AG04450 (cell line): Measurements from ENCODE around the gene TMEM132E. TPM values are rescaled to one million over a fixed set of nuclear protein-coding genes. Genes with fewer than 3 reads are reported as not detected.

Experiments used
- CTCF ChIA-PET: fragments of 300-600, 350-600 bp; formaldehyde crosslinking; extraction: SDS; loops from one replicate; lab custom pipeline; 2022; ENCODE audit warnings: antibody characterized with exemption, inconsistent platforms; lab: Charles Lee
- POLR2A ChIA-PET: fragments of 350-600 bp; formaldehyde crosslinking; extraction: SDS; loops from one replicate; lab custom pipeline; 2021; ENCODE audit warnings: antibody characterized with exemption, inconsistent platforms; lab: Yijun Ruan, JAX
- DNase-seq: peaks from one replicate; pipeline ENCODE4 v3.0.0-alpha.2; 2011; ENCODE audit warnings: low read depth, low spot score
- H3K27ac ChIP-seq: one replicate; pipeline ENCODE4 v1.5.1; 2012; ENCODE audit warnings: low read depth, low read length, control low read depth
- H3K27me3 ChIP-seq: one replicate; pipeline ENCODE4 v1.6.0; 2012; ENCODE audit warnings: low read length; ENCODE audit not compliant: control insufficient read depth, insufficient read depth
- H3K4me3 ChIP-seq: 2 replicates; pipeline ENCODE4 v1.5.1; 2011; ENCODE audit warnings: mild to moderate bottlenecking, low read depth, low read length, control low read depth
- H3K9me3 ChIP-seq: 2 replicates; pipeline ENCODE4 v1.5.1; 2012; ENCODE audit warnings: low read length; ENCODE audit not compliant: control insufficient read depth, insufficient read depth
- CTCF ChIP-seq: IDR thresholded peaks from 2 replicates; pipeline ENCODE4 v1.5.1; 2011; ENCODE audit warnings: low read depth, low read length, control low read depth, inconsistent platforms
- polyA plus RNA-seq: library from polyadenylated mRNA; depleted of rRNA; stranded (reverse); fragments of >200 nt; gene quantifications from 2 replicates; pipeline ENCODE4 v1.2.3, GENCODE V29; 2011

The TMEM132E gene
- polyA plus RNA-seq, 1 experiment: not detected

- ChIA-PET CTCF (no interaction called here), POLR2A (no interaction called here)
- Histone ChIP-seq H3K27ac (no peak overlapping the region), H3K9me3 (no peaks in the 10 kb centered on the region), H3K27me3 (no peaks in the 10 kb centered on the region), H3K4me3 (no peak overlapping the region)
- TF ChIP-seq CTCF: no peak
- DNase-seq: no peak
Observed at GRCh38 chr17:34568953-34569352, 10.4 kb upstream of the TMEM132E start.

GRCh38 chr17:34569591-34569990, 9.8 kb upstream of the TMEM132E start:
- CTCF ChIA-PET: no interaction called here
- no peak overlapping the region for H3K4me3 ChIP-seq

GRCh38 chr17:34570506-34570905, 8.9 kb upstream of the TMEM132E start:
- ChIA-PET CTCF (no interaction called here), POLR2A (no interaction called here)
- TF ChIP-seq CTCF: no peak
- Histone ChIP-seq H3K4me3 (no peak overlapping the region), H3K9me3 (no peaks in the 10 kb centered on the region), H3K27ac (no peak overlapping the region), H3K27me3 (no peaks in the 10 kb centered on the region)
- DNase-seq: no peak

More at GRCh38 chr17:34569591-34569990, 9.8 kb upstream of the TMEM132E start:
- Histone ChIP-seq H3K27ac (no peak overlapping the region), H3K27me3 (no peaks in the 10 kb centered on the region), H3K9me3 (no peaks in the 10 kb centered on the region)
- no peak for DNase-seq
- POLR2A ChIA-PET: no interaction called here
- no peak for TF ChIP-seq CTCF

GRCh38 chr17:34571428-34572130, 7.8 kb upstream of the TMEM132E start:
- no peaks in the 10 kb centered on the region for H3K9me3 ChIP-seq
- DNase-seq: no peak
- no peak for TF ChIP-seq CTCF
- ChIA-PET POLR2A (no interaction called here), CTCF (no interaction called here)
- H3K27me3 ChIP-seq: no peaks in the 10 kb centered on the region
- H3K27ac ChIP-seq: no peak overlapping the region
- no peak overlapping the region for H3K4me3 ChIP-seq

- POLR2A ChIA-PET: no interaction called here
- Histone ChIP-seq H3K27me3 (peaks cover 6% of the 10 kb centered on the region), H3K27ac (no peak overlapping the region), H3K4me3 (no peak overlapping the region), H3K9me3 (no peaks in the 10 kb centered on the region)
- no peak for DNase-seq
- CTCF ChIA-PET: no interaction called here
- TF ChIP-seq CTCF: no peak
Observed at GRCh38 chr17:34572483-34572882, 6.9 kb upstream of the TMEM132E start.
